CD4-positive, alpha-beta T cell treated with Interleukin-4 for 4 hours (primary cell): ENCODE measurements around the gene OXSR1.
"Not testable (repeated sequence)": the region's sequence is repeated elsewhere in the genome, so short reads cannot be mapped to it uniquely, and the experiment has no call there.

Experiments
- DNase-seq: peaks from one replicate; pipeline ENCODE4 v3.0.0-alpha.2; 2020

The OXSR1 gene

DNA sequence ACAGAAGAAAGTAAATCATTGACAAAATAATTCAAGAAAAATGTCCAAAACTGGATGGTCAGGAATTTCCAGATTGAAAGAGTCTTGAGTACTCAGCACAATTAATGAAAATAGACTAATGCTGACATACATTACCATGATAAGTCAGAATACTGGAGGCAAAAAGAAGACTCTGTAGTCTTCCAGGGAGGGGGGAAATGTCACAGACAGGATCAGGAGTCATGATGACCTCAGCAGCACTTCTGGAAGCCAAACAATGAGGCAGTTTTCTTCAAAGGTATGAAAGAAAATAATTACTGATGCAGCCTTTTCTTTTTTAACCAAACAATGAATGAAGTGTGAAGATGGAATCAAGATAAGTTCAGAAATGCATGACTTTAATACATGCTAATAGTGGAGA, 70.1 kb downstream of the OXSR1 start:
- no peak for DNase-seq

- no peak for DNase-seq
Measured at GRCh38 chr3:38238416-38239008, 73.2 kb downstream of the OXSR1 start.

GRCh38 chr3:38242812-38243211, 77.5 kb downstream of the OXSR1 start:
- not testable (repeated sequence) for DNase-seq

- DNase-seq: no peak
Measured at GRCh38 chr3:38245930-38246329, 80.6 kb downstream of the OXSR1 start.

DNA sequence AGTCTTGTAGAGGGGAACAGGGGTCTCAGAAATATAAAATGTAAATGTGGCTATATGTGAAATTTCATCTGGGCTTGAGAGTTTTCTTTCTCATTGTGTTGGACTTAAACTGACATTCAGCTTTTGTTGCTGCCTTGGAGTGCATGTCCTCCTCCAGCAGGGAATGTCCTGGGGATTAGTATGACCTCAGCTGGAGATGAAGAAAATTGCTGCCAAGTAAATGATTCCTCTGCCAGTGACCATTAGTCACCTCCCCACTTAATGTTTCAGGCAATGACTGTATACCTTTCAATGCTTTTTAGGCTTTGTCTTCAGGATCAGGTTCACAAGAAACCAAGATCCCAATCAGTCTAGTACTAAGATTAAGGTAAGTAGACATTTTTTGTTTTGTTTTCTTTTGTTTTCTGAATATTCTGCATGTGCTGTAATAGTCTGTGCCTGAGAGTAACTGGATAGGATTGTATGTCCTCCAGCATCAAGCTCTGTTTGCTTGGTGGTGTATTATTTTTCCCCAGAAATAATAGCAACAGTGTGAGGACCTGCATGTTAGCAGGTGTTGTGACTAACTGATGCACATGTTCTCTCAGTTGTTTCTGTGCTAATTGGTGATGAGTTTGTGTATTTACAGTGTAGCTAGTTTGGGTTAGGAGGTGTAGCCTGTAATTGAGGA, 82.2 kb downstream of the OXSR1 start:
- DNase-seq: no peak

DNA sequence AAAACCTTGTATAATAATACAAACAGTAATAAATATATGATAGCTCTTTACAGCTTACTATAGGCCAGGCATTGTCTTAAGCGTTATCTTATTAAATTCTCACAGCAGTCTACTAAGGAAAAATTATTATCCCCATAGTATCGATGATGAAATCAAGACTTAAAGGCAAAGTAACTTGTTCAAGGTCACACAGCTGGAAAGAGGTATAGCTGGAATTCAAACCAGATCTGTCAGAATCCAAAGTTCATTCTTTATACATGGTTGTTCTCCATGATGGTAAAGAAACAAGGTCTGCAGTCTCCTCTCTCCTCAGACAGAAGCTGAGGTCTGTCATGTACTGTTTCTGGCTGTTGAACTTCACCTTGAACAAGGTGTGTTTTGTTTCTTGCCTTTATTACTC, 84.9 kb downstream of the OXSR1 start:
- DNase-seq: no peak

- no peak for DNase-seq
Measured at GRCh38 chr3:38251197-38251596, 85.9 kb downstream of the OXSR1 start.

- DNase-seq: no peak
Measured at GRCh38 chr3:38253704-38254103, 88.4 kb downstream of the OXSR1 start.

- DNase-seq: no peak
Measured at GRCh38 chr3:38254872-38255271, 89.5 kb downstream of the OXSR1 start.

DNA sequence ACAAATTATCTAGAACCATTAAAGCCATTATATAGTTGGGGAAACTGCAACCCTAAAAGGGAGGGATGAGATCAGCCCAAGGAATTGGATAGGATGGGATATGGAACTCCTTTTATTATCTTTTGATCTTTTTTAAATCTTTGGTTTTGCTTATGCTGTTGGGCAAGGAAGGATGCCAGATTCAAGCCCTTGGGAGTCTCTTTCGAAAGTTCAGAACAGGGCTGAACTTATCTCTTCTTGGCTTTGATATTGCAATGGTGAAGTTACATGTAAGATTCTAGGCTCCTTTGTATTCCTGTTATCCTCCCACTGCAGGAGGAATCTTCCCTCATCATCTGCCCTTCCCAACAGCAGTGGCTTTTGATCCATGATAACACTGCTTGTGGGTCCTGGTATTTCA, 90.3 kb downstream of the OXSR1 start:
- DNase-seq: no peak

- DNase-seq: peak; percentile 5
Measured at GRCh38 chr3:38257583-38257982, 92.2 kb downstream of the OXSR1 start.

DNA sequence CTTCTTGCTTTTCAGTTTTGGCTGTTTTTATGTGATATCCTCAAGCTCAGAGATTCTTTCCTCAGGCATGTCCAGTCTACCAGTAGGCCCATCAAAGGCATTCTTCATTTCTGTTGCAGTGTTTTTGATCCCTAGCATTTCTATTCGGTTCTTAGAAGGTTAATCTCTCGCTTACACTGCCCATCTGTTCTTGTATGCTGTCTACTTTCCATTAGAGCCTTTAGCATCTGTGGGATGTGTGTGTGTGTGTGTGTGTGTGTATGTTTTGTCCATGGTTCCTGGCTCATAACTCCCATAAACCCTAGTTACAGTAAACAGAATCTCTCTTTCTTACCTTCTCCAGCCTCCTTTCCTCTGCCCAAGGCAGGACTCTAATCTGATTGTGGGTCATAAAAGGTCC, 95.1 kb downstream of the OXSR1 start:
- DNase-seq: no peak

DNA sequence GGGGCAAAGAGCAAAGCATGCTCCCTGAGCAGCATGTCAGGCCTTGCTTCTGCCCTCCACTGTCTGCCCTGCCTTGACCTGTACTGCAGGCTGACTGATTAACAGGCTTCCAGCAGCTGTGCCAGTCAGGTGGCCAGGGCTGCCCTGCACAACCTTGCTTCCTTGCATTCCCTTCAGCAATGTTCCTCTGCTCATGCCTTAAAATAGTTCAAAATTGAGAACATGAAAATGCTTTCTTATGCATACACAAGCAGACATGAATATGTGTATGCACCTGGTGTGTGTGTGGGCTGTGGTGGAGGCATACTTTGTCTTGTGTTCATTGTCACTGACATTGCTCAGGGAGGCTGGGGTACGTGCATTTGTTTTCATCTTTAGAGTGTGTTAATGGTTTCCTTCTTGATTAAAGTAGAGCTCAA, 99.0 kb downstream of the OXSR1 start:
- no peak for DNase-seq

GRCh38 chr3:38264779-38265178, 99.4 kb downstream of the OXSR1 start:
- no peak for DNase-seq

GRCh38 chr3:38265604-38266307, 100.4 kb downstream of the OXSR1 start, which contains the start of gene SLC22A13:
Gene SLC22A13 (plus strand): TSS chr3:38265812. CDS start chr3:38265861, 49 bp downstream.
- no peak for DNase-seq

DNA sequence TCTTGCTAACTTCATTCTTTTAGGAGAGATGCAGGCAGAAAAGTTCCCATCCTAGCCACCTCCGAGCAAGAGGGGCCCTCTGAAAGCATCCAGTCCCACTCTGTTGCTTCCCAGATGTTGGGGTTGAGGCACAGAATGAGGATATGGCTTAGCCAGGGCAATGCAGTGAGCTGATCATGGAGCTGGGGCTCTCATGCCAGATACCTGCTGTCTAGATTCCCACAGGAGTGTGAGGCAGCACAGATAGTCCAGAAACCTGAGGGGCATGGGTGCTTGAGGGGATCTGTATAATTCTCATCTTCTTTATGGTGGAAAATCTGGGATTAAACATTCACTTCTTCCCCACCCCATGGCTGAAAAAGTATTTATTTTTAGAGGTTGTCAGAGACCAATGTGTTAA, 101.5 kb downstream of the OXSR1 start:
- DNase-seq: no peak

- DNase-seq: no peak
Measured at GRCh38 chr3:38267662-38268061, 102.3 kb downstream of the OXSR1 start.

- DNase-seq: no peak
Measured at GRCh38 chr3:38268087-38268486, 102.8 kb downstream of the OXSR1 start.

GRCh38 chr3:38268522-38268921, 103.2 kb downstream of the OXSR1 start:
- no peak for DNase-seq

GRCh38 chr3:38270606-38271005, 105.3 kb downstream of the OXSR1 start:
- no peak for DNase-seq

- DNase-seq: no peak
Measured at GRCh38 chr3:38271553-38271952, 106.2 kb downstream of the OXSR1 start.

- DNase-seq: no peak
Measured at GRCh38 chr3:38274864-38275649, 109.7 kb downstream of the OXSR1 start.

DNA sequence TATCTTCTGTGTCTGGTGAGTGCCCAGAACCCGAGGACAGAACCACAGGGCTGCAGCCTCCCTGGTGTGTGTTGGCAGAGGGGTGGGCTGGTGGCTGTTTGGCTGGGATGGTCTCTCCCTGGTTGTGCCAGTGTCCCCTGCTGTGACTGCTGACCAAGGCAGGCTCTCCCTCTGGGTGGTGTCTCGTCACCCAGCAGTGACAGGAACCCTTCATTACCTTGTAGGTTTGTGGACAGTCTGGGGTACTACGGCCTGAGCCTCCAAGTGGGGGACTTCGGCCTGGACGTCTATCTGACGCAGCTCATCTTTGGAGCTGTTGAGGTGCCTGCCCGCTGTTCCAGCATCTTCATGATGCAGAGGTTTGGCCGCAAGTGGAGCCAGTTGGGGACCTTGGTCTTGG, 110.3 kb downstream of the OXSR1 start:
- no peak for DNase-seq
